Esophagus squamous epithelium (tissue), 4 donors: ENCODE results near the gene DHRSX.

Experiments
- POLR2A ChIP-seq, 4 donors: fragments of 450-650 bp; IDR thresholded peaks; one replicate each; pipeline ENCODE4 v1.6.1; 2017; ENCODE audit warnings: antibody characterized with exemption in 4 of 4, mild to moderate bottlenecking in 4 of 4, moderate library complexity in 3 of 4
- TF ChIP-seq, protein P1 (sequence below), 6 experiments: fragments of 450-650 bp in 4 of 6; fragments of 200-600 bp in 2 of 6; sonication (generic) in 2 of 6; IDR thresholded peaks; one replicate each; pipeline ENCODE4 v1.5.1; 2016 to 2019; ENCODE audit warnings: antibody characterized with exemption in 6 of 6, mild to moderate bottlenecking in 4 of 6, moderate library complexity in 4 of 6

DNA sequence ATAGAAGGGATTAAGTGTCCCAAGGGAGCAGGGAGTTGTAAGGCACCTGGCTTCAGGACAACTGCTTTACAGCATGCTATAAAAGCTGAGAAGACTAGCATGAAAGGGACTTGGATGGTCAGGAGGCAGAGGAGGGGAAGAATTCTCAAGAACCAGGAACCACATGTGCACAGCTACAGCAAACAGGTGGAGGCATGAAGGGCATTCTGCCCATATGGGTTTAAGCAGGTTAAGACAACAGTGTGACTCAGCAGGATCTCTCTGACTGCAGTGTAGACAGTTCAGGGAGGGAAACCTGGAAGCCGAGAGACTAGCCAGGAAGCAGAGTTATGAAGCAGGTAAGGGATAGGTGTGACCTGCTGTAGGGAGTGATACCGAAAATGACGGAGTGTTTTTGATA lies 117.0 kb downstream of the DHRSX start:
- TF ChIP-seq, protein P1, sequence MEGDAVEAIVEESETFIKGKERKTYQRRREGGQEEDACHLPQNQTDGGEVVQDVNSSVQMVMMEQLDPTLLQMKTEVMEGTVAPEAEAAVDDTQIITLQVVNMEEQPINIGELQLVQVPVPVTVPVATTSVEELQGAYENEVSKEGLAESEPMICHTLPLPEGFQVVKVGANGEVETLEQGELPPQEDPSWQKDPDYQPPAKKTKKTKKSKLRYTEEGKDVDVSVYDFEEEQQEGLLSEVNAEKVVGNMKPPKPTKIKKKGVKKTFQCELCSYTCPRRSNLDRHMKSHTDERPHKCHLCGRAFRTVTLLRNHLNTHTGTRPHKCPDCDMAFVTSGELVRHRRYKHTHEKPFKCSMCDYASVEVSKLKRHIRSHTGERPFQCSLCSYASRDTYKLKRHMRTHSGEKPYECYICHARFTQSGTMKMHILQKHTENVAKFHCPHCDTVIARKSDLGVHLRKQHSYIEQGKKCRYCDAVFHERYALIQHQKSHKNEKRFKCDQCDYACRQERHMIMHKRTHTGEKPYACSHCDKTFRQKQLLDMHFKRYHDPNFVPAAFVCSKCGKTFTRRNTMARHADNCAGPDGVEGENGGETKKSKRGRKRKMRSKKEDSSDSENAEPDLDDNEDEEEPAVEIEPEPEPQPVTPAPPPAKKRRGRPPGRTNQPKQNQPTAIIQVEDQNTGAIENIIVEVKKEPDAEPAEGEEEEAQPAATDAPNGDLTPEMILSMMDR (IDR thresholded peaks at IDR 0.05): no peak
- TF ChIP-seq POLR2A (IDR thresholded peaks at IDR 0.05): no peak
